Measurements from ENCODE around the gene LMAN1L.

DNA sequence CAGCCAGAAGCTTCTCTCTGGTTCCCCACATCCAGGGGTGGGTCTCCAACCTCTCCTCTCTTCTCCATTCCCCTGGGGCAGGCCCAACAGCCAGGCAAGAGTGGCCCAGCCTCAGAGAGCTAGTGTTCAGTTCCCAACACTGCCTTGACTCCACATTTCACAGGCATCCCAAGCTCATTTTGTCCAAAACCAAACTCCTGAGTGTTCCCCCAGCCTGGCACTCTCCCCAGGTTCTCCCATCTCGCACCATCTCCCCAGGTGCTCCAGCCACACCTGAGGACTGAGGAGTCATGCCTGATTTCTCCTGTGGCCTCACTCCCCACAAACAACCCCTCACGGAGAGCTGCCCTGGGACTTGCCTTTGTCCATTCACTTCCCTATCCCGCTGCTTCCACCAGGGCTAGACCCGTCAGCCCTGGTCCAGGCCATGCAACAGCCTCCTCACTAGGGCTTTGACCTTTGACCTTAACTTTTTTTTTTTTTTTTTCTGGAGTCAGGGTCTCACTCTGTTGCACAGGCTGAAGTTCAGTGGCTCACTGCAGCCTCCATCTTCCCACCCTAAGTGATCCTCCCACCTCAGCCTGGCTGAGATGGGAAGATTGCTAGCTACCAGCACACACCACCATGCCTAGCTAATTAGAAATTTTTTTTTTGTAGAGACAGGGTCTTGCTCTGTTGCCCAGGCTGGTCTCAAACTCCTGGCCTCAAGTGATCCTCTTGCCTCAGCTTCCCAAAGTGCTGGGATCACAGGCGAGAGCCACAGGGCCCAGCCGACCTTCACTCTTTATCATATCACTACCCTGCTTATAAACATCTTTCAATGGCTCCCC lies 34.7 kb upstream of the LMAN1L start:
- TF ChIP-seq, protein P1, sequence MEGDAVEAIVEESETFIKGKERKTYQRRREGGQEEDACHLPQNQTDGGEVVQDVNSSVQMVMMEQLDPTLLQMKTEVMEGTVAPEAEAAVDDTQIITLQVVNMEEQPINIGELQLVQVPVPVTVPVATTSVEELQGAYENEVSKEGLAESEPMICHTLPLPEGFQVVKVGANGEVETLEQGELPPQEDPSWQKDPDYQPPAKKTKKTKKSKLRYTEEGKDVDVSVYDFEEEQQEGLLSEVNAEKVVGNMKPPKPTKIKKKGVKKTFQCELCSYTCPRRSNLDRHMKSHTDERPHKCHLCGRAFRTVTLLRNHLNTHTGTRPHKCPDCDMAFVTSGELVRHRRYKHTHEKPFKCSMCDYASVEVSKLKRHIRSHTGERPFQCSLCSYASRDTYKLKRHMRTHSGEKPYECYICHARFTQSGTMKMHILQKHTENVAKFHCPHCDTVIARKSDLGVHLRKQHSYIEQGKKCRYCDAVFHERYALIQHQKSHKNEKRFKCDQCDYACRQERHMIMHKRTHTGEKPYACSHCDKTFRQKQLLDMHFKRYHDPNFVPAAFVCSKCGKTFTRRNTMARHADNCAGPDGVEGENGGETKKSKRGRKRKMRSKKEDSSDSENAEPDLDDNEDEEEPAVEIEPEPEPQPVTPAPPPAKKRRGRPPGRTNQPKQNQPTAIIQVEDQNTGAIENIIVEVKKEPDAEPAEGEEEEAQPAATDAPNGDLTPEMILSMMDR (conservative IDR thresholded peaks at IDR 0.05; ENCODE audit: low read depth, low read length), result no peak
- no peak for TF ChIP-seq EZH2 (IDR thresholded peaks at IDR 0.05; ENCODE audit: low read length, unreplicated experiment)

All from PC-3 (cell line).